Measurements from ENCODE around the gene KIAA1210.

The KIAA1210 gene

DNA sequence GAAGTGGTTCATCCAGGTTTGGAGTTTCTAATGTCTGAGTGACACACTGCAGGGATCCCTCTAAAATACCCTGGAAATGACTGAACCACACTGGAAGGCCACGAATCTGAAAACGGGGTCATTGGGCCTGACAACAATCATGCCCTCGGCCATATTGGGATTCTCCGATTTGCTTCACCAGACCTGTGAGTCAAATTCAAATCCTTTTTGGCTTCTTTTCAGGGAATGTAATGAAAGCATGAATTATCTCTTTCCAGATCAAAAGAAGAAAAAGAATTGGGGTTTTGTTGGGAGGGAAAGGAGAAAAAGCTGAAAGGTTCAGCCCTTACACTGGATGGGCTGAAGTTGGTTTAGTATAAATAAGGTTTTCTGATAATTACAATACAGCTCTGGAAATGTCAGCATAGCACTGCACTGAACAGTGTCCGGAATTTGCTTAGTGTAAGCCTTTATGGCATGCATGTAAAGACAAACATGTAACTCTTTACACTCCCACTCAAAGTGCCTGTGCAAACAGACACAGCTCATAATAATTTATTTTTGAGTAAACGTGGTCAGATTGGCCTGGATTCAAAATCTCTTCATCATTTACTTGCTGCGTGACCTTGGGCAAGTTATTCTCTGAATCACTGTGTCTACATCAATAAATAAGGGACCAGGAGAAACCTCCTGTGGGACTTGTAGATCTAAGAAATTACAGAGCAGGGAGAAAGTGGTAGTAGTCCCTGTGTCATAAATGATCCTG is 33.4 kb downstream of the KIAA1210 start:
- DNase-seq = no peak

DNA sequence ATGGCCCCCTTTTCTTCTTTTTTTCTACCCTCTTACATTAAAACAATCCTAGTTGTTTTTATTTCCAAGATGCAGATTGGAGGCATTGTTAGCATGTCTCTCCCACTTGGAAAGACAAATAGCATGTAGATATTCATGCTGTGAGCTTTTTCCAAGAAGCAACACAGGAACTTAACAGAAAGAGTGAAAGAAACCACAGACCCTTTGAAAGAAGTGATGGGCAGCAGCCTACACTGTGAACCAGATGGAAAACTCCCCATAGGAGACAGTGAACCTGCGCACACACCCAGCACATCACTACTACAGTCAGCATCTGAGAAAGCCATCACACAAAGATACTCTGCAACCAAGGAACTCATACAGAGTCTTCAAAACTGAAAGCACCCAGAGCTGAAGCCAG is 37.0 kb downstream of the KIAA1210 start:
- DNase-seq = no peak

DNA sequence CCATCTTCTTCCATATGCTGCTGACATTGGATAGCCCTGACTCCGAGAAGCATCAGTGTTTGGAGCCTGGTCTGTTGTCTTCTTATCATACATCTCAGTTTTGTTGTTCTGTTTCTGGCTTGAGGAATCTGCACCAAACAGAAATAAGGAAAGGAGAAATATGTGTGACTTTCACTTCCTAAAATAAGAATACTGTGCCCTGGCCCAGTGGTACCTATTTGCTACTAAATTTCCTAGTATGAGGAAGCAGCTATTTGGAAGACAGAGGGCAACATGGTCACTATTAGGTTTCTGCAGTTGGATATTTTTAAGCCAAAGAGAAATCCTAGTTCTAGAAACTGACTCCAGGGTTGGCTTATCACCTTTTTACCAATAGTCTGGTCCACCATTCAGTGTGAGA is 38.0 kb downstream of the KIAA1210 start:
- DNase-seq = no peak

- no peak for DNase-seq
These were observed 40.5 kb downstream of the KIAA1210 start for GRCh38 chrX:119087121-119087520.

- DNase-seq = no peak
These were observed 42.8 kb downstream of the KIAA1210 start for GRCh38 chrX:119084766-119085165.

- no peak for DNase-seq
These were observed 45.3 kb downstream of the KIAA1210 start for GRCh38 chrX:119082278-119082677.

DNA sequence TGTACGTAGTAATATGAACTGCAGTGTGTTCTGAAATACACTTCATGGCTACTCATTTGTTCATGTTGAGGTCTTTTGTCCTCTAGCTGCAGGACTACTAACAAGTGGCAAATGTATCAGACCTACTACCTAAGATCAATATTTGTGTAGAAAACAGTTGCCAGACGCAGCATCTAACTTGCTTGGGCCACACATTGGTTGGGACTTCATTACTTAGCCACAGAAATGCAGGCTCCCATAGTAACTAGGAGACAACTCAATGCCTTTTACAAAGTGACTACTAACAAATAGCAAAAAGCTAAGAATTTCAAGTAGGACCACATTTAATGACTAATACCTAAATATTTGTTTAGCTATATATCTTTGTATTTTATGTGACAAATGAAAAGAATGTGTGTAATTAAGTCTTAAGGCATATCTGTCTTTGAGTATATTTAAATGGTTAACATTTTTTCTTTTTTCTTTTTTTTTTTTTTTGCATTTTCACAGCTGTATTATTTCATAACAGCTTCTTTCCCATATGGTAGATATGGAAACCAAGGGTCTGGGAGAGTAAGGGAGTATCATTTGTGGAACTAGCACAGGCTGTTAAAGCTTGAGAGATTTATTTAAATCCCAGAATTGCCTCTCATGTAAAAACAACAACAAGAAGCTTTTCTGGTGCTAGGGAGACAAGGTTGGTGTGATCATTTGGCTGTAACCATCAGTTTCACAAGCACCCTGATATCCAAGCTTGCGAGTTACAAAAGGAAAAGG is 52.2 kb downstream of the KIAA1210 start:
- DNase-seq = no peak

DNA sequence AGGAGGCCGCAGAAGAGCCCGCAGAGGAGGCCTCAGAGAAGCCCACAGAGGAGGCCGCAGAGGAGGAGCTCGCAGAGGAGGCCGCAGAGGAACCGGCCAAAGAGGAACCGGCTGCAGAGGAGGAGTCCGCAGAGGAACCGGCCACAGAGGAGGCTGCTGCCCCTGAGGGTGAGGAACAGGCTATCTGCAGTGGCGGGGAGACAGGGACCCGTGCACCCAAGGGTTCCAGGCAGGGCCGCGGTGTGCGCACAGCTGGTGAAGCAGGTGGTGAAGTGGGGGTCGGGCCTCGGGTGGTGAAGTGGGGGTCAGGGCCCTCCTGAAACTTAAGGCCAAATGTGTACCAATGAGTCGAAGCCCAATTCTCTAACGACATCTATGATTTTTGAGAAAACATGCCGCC is 53.7 kb downstream of the KIAA1210 start:
- DNase-seq = no peak

DNA sequence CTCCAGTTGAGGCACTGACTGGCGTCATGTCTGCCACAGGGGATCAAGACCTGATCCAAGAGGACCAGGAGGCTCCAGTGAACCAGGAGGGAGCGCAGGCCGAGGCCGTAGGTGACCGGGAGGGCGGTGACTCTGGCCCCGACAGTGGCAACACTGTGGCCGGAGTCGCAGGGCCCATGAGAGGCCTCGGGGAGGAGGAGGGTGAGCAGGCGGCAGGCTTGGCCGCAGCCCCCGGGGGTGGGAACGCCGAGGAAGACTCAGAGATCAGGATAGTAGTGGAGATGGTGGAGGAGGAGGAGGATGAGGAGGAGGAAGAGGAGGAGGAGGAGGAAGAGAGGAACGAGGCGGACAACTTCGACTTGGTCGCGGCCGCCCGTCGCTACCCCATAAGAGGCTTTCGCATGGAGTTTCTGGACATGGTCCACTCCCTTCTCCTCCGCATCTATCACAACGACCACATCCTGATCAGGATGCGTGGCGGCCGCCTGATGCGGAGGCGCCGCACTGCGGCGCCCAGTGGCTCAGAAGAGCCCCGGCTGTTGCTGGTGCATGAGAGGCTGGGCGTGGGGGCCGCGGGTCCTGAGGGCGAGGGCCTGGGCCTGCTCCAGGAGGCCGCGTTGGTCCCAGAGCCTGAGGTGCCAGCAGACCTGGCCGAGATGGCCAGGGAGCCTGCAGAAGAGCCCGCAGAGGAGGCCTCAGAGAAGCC is 54.3 kb downstream of the KIAA1210 start:
- DNase-seq = no peak

DNA sequence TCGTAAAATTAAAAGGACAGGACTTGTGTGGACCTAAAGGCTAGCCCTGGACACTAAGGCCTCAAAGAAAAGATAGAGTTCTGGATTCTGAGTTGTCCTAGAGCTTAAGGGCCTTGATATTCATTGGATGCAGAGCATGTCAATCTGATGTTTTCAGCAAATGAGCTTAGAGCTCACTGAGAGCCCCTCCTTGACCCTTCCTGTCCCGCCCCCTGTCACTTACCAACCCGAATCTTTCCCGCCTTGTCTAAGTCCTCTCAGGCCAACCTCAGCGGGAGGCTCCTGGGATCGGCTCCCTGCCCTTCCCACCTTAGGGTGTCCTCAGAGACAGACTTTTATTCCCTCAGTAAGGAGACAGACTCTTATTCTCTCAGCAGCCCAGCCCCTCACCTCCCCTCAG is 54.9 kb downstream of the KIAA1210 start, which contains the start of gene CT47C1:
CT47C1 (plus strand) TSS at position 250 of the 400 bp plus-strand sequence. CDS start 233 bp downstream, outside the sequence.
- no peak for DNase-seq

DNA sequence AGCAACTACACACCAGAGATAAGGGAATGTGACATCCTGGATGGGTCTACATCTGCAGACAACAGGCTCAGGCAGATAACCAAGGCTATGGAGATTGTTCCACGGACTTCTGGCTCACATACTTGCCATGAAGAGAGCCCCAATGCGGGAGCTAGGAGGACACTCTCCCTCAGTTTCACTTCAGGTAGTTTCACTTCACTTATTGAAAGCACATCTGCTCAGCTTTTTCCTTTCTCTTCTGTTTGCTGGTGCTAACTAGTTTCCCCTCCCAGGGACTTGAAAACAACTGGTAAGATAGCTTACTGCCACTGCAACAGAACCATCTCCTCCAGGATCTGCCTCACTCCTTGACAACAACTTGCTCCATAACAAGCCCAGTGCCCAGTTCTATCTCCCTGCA is 56.2 kb downstream of the KIAA1210 start:
- DNase-seq = no peak

- DNase-seq = no peak
These were observed 57.9 kb downstream of the KIAA1210 start for GRCh38 chrX:119069762-119070161.

DNA sequence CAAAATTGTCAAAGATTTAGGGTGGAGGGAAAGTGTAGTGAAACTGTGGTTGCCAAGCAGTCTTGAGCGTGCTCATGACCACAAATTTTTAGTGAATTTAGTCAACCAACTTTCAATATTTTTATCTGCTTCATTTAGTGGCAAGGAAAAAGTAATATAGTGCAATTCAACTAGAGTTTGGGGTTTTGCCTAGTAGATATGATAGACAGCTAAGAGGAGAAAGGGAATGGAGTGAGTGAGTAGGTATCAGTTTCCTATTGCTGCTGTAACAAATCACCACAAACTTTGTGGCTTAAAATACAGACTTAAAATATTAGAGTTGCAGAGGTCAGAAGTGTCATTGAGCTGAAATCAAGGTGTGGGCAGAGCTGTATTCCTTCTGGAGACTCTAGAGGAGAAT is 58.5 kb downstream of the KIAA1210 start:
- DNase-seq = no peak

- peak in 43 of 58 donors; percentile 0 to 43 (median 11) for DNase-seq
These were observed 60.4 kb downstream of the KIAA1210 start for GRCh38 chrX:119067023-119067739.

DNA sequence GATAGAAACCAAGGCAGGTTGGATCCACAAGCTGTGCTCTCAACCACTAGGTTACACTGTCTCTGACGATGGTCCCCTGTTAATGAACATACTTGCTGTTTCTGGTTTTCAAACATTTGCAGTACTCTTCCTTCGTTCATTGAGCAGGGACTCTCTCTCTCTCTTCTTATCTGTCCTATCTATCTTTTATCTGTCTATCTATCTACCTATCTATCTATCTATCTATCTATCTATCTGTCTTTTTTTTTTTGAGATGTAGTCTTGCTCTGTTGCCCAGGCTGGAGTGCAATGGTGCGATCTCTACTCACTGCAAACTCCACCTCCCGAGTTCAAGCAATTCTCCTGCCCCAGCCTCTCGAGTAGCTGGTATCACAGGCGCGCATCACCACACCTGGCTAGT is 64.2 kb downstream of the KIAA1210 start:
- no peak for DNase-seq

DNA sequence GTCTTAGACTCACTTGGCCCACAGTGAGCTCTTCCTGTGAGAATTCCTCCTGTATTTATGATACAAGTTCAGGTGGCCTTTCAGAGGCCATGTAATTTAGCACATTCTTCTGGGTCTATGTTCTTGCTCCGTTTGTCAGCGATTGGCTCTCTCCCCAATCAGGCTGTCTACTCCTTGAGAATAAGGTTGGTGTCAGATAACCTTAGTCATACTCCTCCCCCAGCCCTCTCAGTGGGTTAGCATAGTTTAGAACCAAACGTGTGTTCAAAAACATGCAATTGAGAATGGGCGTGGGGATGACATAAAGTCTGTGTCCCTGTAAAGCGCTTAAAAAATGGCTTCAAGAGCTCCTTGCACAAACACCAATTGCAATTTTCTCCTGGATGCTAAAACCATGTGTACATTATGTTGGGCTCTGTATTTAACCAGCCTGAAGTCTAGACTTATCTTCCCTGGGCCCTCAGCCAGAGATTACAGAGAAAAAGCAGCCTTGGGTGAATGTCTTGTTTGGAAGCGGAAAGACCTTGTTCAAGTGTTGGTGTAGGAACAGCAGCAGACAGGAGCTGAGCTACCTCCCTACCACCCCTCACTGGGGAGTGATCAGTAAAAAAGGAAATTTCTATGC is 64.8 kb downstream of the KIAA1210 start:
- no peak for DNase-seq

GRCh38 chrX:119055687-119056086 is 71.9 kb downstream of the KIAA1210 start:
- DNase-seq = no peak

GRCh38 chrX:119045884-119046283 is 81.7 kb downstream of the KIAA1210 start:
- no peak for DNase-seq

GRCh38 chrX:119042996-119043395 is 84.6 kb downstream of the KIAA1210 start:
- no peak for DNase-seq

GRCh38 chrX:119042040-119042439 is 85.6 kb downstream of the KIAA1210 start:
- DNase-seq = no peak

- DNase-seq = peak in 2 of 58 donors; percentile 0 to 10
These were observed 86.4 kb downstream of the KIAA1210 start for GRCh38 chrX:119041175-119041574.

All from anterior cingulate cortex (tissue), 58 donors.